GM23248 (cell line): Measurements from ENCODE around the gene PAM. TPM values are rescaled to one million over a fixed set of nuclear protein-coding genes. Genes with fewer than 3 reads are reported as not detected.

Source experiments
- DNase-seq: peaks from one replicate; pipeline ENCODE4 v3.0.0-alpha.2; 2015
- H2AFZ ChIP-seq: fragments of 200-600 bp; sonication (generic); 2 replicates; pipeline ENCODE4 v1.6.1; 2016; ENCODE audit warnings: antibody characterized with exemption
- H3F3A ChIP-seq: fragments of 200-600 bp; sonication (generic); 2 replicates; pipeline ENCODE4 v1.6.1; 2016; ENCODE audit warnings: mild to moderate bottlenecking, antibody characterized with exemption, mixed run types; ENCODE audit not compliant: insufficient read depth
- H3K27ac ChIP-seq: fragments of 200-600 bp; sonication (generic); 2 replicates; pipeline ENCODE4 v1.5.1; 2016; ENCODE audit warnings: mild to moderate bottlenecking
- H3K27me3 ChIP-seq: fragments of 200-600 bp; sonication (generic); replicated peaks from 2 replicates; pipeline ENCODE4 v1.6.1; 2016; ENCODE audit warnings: mild to moderate bottlenecking; ENCODE audit not compliant: insufficient read depth
- H3K36me3 ChIP-seq: fragments of 200-600 bp; sonication (generic); 2 replicates; pipeline ENCODE4 v1.6.1; 2016; ENCODE audit warnings: low read depth, mild to moderate bottlenecking
- H3K4me1 ChIP-seq: fragments of 200-600 bp; sonication (generic); 2 replicates; pipeline ENCODE4 v1.6.1; 2016; ENCODE audit warnings: mild to moderate bottlenecking; ENCODE audit not compliant: insufficient read depth
- H3K4me2 ChIP-seq: fragments of 200-600 bp; sonication (generic); one replicate; pipeline ENCODE4 v1.6.1; 2016; ENCODE audit warnings: mild to moderate bottlenecking; ENCODE audit not compliant: unreplicated experiment
- H3K4me3 ChIP-seq: fragments of 200-600 bp; sonication (generic); 2 replicates; pipeline ENCODE4 v1.5.1; 2016; ENCODE audit warnings: mild to moderate bottlenecking
- H3K79me2 ChIP-seq: fragments of 200-600 bp; sonication (generic); 2 replicates; pipeline ENCODE4 v1.6.1; 2016; ENCODE audit warnings: mild to moderate bottlenecking; ENCODE audit not compliant: insufficient read depth
- H3K9ac ChIP-seq: fragments of 200-600 bp; sonication (generic); 2 replicates; pipeline ENCODE4 v1.6.1; 2016; ENCODE audit warnings: mild to moderate bottlenecking
- H3K9me2 ChIP-seq: fragments of 200-600 bp; sonication (generic); 2 replicates; pipeline ENCODE4 v1.6.1; 2016; ENCODE audit warnings: mixed run types, mild to moderate bottlenecking, moderate library complexity; ENCODE audit not compliant: insufficient read depth
- H3K9me3 ChIP-seq: fragments of 200-600 bp; sonication (generic); one replicate; pipeline ENCODE4 v1.6.1; 2017; ENCODE audit warnings: low read depth
- H4K20me1 ChIP-seq: fragments of 200-600 bp; sonication (generic); 2 replicates; pipeline ENCODE4 v1.6.0; 2016; ENCODE audit not compliant: insufficient read depth
- EZH2 ChIP-seq: fragments of 200-600 bp; sonication (generic); IDR thresholded peaks from 2 replicates; pipeline ENCODE4 v1.6.1; 2018; ENCODE audit warnings: antibody characterized with exemption, mild to moderate bottlenecking; ENCODE audit not compliant: insufficient read depth, poor library complexity, severe bottlenecking
- EZH2phosphoT487 ChIP-seq: fragments of 200-600 bp; sonication (generic); IDR thresholded peaks from 2 replicates; pipeline ENCODE4 v1.6.1; 2018; ENCODE audit warnings: antibody characterized with exemption, moderate library complexity, mild to moderate bottlenecking, low read depth; ENCODE audit not compliant: insufficient read depth
- WGBS, 2 experiments: methylation state at CpG; one replicate each; pipeline ENCODE4 v1.1.6; 2015 to 2017; ENCODE audit warnings: low lambda C conversion rate in 2 of 2, low coverage in 1 of 2; ENCODE audit errors: missing lambda C conversion rate in 2 of 2; 5-methylcytosine and 5-hydroxymethylcytosine counted together
- in situ Hi-C: fragments of 300-500 bp; cut with MboI; formaldehyde crosslinking; loops from 2 replicates; pipeline ENCODE4 v1.15.0; 2020
- polyA plus RNA-seq: library from polyadenylated mRNA; unstranded; fragments of >200 nt; fragmentation: Nextera tagmentation; extraction: Ambion mirVana; gene quantifications from 2 replicates; pipeline ENCODE4 v1.2.1, GENCODE V29; 2016
- total RNA-seq: library from RNA; depleted of rRNA; stranded (reverse); fragments of >200 nt; shearing (Covaris generic); gene quantifications from 2 replicates; pipeline ENCODE4 v1.2.3, GENCODE V29; 2014

PAM gene
- total and polyA plus RNA-seq, 2 experiments from 2014 or later = 429 to 499 TPM

- H3K4me2 ChIP-seq = no peak overlapping the region
- no peak overlapping the region for H2AFZ ChIP-seq
- H3K27ac ChIP-seq = no peak overlapping the region
- no peak for DNase-seq
- H3K9me2 ChIP-seq = no peaks in the 10 kb centered on the region
- H3K4me3 ChIP-seq = no peak overlapping the region
- H3F3A ChIP-seq = peaks cover 4% of the 10 kb centered on the region; the same call in 1 of the 2 replicates
- no peaks in the 10 kb centered on the region for H4K20me1 ChIP-seq
- H3K27me3 ChIP-seq = no peaks in the 10 kb centered on the region
- no peak for TF ChIP-seq EZH2phosphoT487
- no peak for TF ChIP-seq EZH2
- no peaks in the 10 kb centered on the region for H3K9me3 ChIP-seq
- no peaks in the 10 kb centered on the region for H3K36me3 ChIP-seq
- no peak overlapping the region for H3K9ac ChIP-seq
- in situ Hi-C loops = no loop called here
- 87 to 91% methylated on average over 3 of the region's 3 CpGs for WGBS, 2 experiments
- H3K79me2 ChIP-seq = peaks cover 81% of the 10 kb centered on the region
- peaks cover 16% of the 10 kb centered on the region for H3K4me1 ChIP-seq
Observed at GRCh38 chr5:102782217-102782872, 27.2 kb downstream of the PAM start.

GRCh38 chr5:102787134-102787533 lies 32.0 kb downstream of the PAM start:
- no peaks in the 10 kb centered on the region for H3K36me3 ChIP-seq
- H3K27me3 ChIP-seq = no peaks in the 10 kb centered on the region
- no peak overlapping the region for H3K4me2 ChIP-seq
- H3K4me1 ChIP-seq = no peaks in the 10 kb centered on the region
- H3K9me3 ChIP-seq = no peaks in the 10 kb centered on the region
- in situ Hi-C loops = no loop called here
- H3K9me2 ChIP-seq = no peaks in the 10 kb centered on the region
- no peak for DNase-seq
- no peak for TF ChIP-seq EZH2
- TF ChIP-seq EZH2phosphoT487 = no peak
- H3K79me2 ChIP-seq = peaks cover 98% of the 10 kb centered on the region
- no peak overlapping the region for H3K4me3 ChIP-seq
- no peak overlapping the region for H2AFZ ChIP-seq
- no peaks in the 10 kb centered on the region for H3F3A ChIP-seq
- peaks cover 3% of the 10 kb centered on the region; the same call in 1 of the 2 replicates for H4K20me1 ChIP-seq
- no peak overlapping the region for H3K9ac ChIP-seq
- 55 to 64% methylated on average over 2 of the region's 2 CpGs for WGBS, 2 experiments
- H3K27ac ChIP-seq = no peak overlapping the region

- no peak for TF ChIP-seq EZH2phosphoT487
- TF ChIP-seq EZH2 = no peak
- H2AFZ ChIP-seq = no peak overlapping the region
- no peak overlapping the region for H3K4me3 ChIP-seq
- H3K9ac ChIP-seq = no peak overlapping the region
- no peaks in the 10 kb centered on the region for H3K36me3 ChIP-seq
- no peaks in the 10 kb centered on the region for H3K9me3 ChIP-seq
- in situ Hi-C loops = no loop called here
- H3K79me2 ChIP-seq = peaks cover 96% of the 10 kb centered on the region
- no peak overlapping the region for H3K27ac ChIP-seq
- H3K4me1 ChIP-seq = no peaks in the 10 kb centered on the region
- 98 to 99% methylated on average over 2 of the region's 2 CpGs for WGBS, 2 experiments
- H3K27me3 ChIP-seq = no peaks in the 10 kb centered on the region
- no peaks in the 10 kb centered on the region for H3K9me2 ChIP-seq
- peaks cover 3% of the 10 kb centered on the region; the same call in 1 of the 2 replicates for H4K20me1 ChIP-seq
- DNase-seq = no peak
- H3F3A ChIP-seq = no peaks in the 10 kb centered on the region
- no peak overlapping the region for H3K4me2 ChIP-seq
Observed at GRCh38 chr5:102788788-102789187, 33.7 kb downstream of the PAM start.

GRCh38 chr5:102789469-102789868 lies 34.4 kb downstream of the PAM start:
- Histone ChIP-seq H3K27ac (no peak overlapping the region), H3K36me3 (no peaks in the 10 kb centered on the region), H3K9ac (no peak overlapping the region), H3K4me2 (no peak overlapping the region), H3K9me2 (no peaks in the 10 kb centered on the region), H3K4me1 (peaks cover 4% of the 10 kb centered on the region), H3K4me3 (no peak overlapping the region), H4K20me1 (peaks cover 3% of the 10 kb centered on the region; the same call in 1 of the 2 replicates), H3K27me3 (no peaks in the 10 kb centered on the region), H3K79me2 (peaks cover 95% of the 10 kb centered on the region), H3K9me3 (no peaks in the 10 kb centered on the region), H3F3A (no peaks in the 10 kb centered on the region), H2AFZ (no peak overlapping the region)
- TF ChIP-seq EZH2 (no peak), EZH2phosphoT487 (no peak)
- no peak for DNase-seq
- WGBS, 2 experiments = 97 to 98% methylated on average over 4 of the region's 4 CpGs
- in situ Hi-C loops = no loop called here

GRCh38 chr5:102790748-102791147 lies 35.6 kb downstream of the PAM start:
- Histone ChIP-seq H3K79me2 (peaks cover 89% of the 10 kb centered on the region), H3K9ac (no peak overlapping the region), H3F3A (no peaks in the 10 kb centered on the region), H3K27ac (no peak overlapping the region), H4K20me1 (peaks cover 3% of the 10 kb centered on the region; the same call in 1 of the 2 replicates), H3K9me2 (no peaks in the 10 kb centered on the region), H3K4me2 (no peak overlapping the region), H2AFZ (no peak overlapping the region), H3K9me3 (no peaks in the 10 kb centered on the region), H3K4me1 (peaks cover 8% of the 10 kb centered on the region), H3K36me3 (no peaks in the 10 kb centered on the region), H3K4me3 (no peak overlapping the region), H3K27me3 (no peaks in the 10 kb centered on the region)
- DNase-seq = no peak
- in situ Hi-C loops = no loop called here
- TF ChIP-seq EZH2phosphoT487 (no peak), EZH2 (no peak)
